T-helper 17 cell (primary cell): ENCODE measurements around the gene LSR. TPM values are rescaled to one million over a fixed set of nuclear protein-coding genes. Genes with fewer than 3 reads are reported as not detected.

Source experiments
- ATAC-seq: fragments of 150-1000 bp; cut with Tn5 transposase; 2 replicates; pipeline ENCODE4 v1.10.0; 2021; ENCODE audit warnings: mild to moderate bottlenecking, moderate library complexity
- DNase-seq, 3 donors: peaks; one replicate each; pipeline versions ENCODE4 v3.0.0 to v3.0.0-alpha.2; 2020 to 2021
- H3K9me3 ChIP-seq: one replicate; pipeline ENCODE4 v1.7.0; 2013; ENCODE audit warnings: low read length, mild to moderate bottlenecking; ENCODE audit not compliant: control insufficient read depth, poor library complexity, severe bottlenecking
- H3K27ac Mint-ChIP-seq: one replicate; pipeline ENCODE4 v1.8.0; 2022; ENCODE audit warnings: mild to moderate bottlenecking, moderate library complexity, mixed read lengths
- H3K27me3 Mint-ChIP-seq: one replicate; pipeline ENCODE4 v1.8.0; 2022; ENCODE audit warnings: mixed read lengths
- H3K36me3 Mint-ChIP-seq: one replicate; pipeline ENCODE4 v1.8.0; 2022; ENCODE audit warnings: low read depth, mixed read lengths
- H3K4me1 Mint-ChIP-seq: one replicate; pipeline ENCODE4 v1.8.0; 2022; ENCODE audit warnings: mild to moderate bottlenecking, mixed read lengths
- H3K4me3 Mint-ChIP-seq: one replicate; pipeline ENCODE4 v1.8.0; 2022; ENCODE audit warnings: mild to moderate bottlenecking, moderate library complexity, mixed read lengths
- total RNA-seq, 4 donors: library from RNA in 2 of 4; stranded (reverse) in 2 of 4; gene quantifications; one replicate each; pipeline ENCODE4 v1.2.3 and lab custom pipeline; 2022 to 2026

Gene LSR
- total RNA-seq, 2 donors from 2014 or later = 42.6 to 44.5 TPM

DNA sequence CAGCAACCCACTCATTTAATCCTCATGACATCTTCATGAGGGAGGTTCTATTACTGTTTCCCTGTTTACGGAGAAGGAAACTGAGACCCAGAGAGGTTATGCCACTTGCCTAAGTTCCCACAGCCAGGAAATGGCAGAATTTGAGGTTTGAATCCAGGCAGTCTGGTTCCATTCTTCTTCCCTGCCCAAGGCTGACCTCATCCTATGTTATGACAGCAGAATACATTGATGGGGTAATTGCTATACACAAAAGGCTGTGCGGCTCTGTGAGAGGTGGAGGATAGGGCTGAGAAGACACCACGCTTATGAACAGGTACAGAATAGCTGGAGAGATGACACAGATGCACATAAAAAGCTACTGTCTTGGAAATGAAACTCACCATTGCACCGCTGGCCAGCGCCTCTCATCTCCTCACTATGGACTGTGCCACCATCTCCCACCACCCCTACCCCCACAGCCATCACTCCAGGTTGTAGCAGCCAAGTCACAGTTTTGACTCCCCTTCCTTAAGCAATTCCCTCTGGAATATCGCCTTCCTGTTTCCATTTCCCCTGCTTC lies 54.6 kb downstream of the LSR start:
- DNase-seq (no peak), ATAC-seq (no peak)
- Mint-ChIP-seq H3K4me1 (peaks cover 13% of the 10 kb centered on the region), H3K36me3 (no peaks in the 10 kb centered on the region), H3K4me3 (no peak overlapping the region), H3K27ac (no peak overlapping the region), H3K27me3 (no peaks in the 10 kb centered on the region)
- no peaks in the 10 kb centered on the region for H3K9me3 ChIP-seq

DNA sequence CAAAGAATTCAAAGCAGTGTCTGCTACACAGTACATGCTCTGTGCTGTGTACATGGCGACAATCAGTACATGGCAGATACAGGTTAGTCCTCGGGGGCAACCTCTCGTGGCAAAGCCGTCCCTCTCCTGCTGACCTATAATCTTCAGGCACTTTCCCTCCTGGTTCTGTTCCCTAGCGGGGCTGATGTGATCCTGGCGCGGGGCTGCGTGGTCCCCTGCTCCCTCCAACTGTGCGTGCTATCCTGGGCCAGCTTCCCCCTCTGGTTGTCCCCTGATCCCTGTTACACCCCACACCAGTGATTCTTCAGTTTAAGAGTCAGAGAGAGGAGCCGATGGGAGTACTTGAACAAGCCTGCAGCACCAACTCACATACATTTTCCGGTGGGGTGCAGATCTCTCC lies 55.2 kb downstream of the LSR start:
- H3K9me3 ChIP-seq = no peaks in the 10 kb centered on the region
- peaks cover 13% of the 10 kb centered on the region for H3K4me1 Mint-ChIP-seq
- DNase-seq (no peak), ATAC-seq (no peak)
- H3K4me3 Mint-ChIP-seq = no peak overlapping the region
- no peaks in the 10 kb centered on the region for H3K36me3 Mint-ChIP-seq
- H3K27ac Mint-ChIP-seq = no peak overlapping the region
- H3K27me3 Mint-ChIP-seq = peaks cover 5% of the 10 kb centered on the region

DNA sequence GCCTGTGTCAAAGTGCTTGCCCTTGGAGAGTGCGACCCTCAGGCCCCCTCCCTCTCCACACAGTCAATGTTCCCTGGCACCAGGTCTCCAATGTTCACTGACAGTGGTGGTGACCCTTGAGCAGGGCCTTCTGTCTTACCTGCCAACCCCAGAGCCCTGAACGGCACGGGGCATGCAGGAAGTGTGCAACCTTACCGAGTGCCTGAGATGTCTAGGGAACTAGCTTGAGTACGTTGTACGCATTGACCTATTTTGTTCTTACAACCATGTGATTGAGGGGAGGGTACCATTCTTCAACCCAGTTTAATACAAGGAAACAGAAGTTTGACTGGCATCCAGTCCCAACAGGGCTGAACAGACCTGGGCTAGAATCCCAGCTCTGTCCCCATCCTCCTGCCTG lies 56.4 kb downstream of the LSR start:
- Mint-ChIP-seq H3K27me3 (peaks cover 10% of the 10 kb centered on the region), H3K27ac (peak overlapping the region; percentile 79), H3K4me1 (peaks cover 13% of the 10 kb centered on the region), H3K4me3 (no peak overlapping the region), H3K36me3 (no peaks in the 10 kb centered on the region)
- no peaks in the 10 kb centered on the region for H3K9me3 ChIP-seq
- DNase-seq (no peak), ATAC-seq (no peak)

DNA sequence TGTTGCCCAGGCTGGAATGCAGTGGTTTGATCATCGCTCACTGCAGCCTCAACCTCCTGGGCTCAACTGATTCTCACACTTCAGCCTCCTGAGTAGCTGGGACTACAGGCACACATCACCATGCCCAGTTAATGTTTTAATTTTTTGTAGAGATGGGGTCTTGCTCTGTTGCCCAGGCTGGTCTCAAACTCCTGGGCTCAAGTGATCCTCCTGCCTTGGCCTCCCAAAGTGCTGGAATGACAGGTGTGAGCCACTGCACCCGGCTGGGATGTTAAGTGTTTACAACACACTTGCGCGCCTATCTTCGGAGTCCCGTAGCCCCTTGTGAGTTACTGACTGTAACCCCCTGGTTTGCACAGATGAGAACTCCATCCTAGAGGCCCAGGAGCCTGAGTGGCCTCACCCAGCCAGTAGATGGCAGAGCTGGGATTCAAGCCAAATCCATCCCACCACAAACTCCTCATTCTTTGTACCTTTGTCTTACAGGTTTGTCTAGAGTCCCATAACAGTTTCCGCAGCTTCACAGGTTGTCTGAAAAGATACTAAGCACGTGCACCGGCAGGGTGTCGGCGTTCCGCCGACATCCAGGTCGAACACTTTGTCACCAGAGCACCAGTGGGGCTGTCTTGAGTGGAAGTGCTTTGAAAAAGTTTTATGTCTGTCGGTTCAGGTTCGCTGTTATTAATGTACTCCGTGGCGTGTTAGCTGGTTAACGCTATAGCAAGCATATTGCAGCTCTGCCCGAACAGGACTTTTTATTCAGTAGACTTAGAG lies 57.9 kb downstream of the LSR start:
- DNase-seq (no peak), ATAC-seq (no peak)
- Mint-ChIP-seq H3K4me3 (no peak overlapping the region), H3K36me3 (no peaks in the 10 kb centered on the region), H3K27ac (no peak overlapping the region), H3K4me1 (peaks cover 17% of the 10 kb centered on the region), H3K27me3 (peaks cover 10% of the 10 kb centered on the region)
- H3K9me3 ChIP-seq = no peaks in the 10 kb centered on the region

DNA sequence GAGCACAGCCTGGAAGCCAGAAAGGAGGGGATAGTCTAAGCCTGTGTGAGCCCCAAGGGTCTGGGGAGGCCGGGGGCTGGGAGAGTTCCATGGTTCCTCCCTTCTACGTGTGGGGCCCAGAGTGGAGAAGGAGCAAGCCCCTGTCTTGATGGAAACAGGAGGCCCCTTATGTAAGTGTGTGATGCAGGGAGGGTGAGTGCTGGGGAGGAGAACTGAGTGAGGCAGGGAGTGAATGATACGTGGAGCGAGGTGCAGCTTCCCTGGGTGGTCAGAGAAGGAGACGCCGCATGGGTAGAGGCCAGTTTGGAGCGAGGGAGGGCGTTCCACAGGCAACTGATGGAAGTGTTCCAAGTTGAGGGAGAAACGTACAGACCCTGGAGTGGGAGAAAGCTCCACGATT lies 59.1 kb downstream of the LSR start:
- no peak overlapping the region for H3K27ac Mint-ChIP-seq
- H3K36me3 Mint-ChIP-seq = no peaks in the 10 kb centered on the region
- peaks cover 10% of the 10 kb centered on the region for H3K27me3 Mint-ChIP-seq
- no peak for DNase-seq
- H3K4me3 Mint-ChIP-seq = no peak overlapping the region
- no peaks in the 10 kb centered on the region for H3K9me3 ChIP-seq
- no peak for ATAC-seq
- H3K4me1 Mint-ChIP-seq = peaks cover 17% of the 10 kb centered on the region

DNA sequence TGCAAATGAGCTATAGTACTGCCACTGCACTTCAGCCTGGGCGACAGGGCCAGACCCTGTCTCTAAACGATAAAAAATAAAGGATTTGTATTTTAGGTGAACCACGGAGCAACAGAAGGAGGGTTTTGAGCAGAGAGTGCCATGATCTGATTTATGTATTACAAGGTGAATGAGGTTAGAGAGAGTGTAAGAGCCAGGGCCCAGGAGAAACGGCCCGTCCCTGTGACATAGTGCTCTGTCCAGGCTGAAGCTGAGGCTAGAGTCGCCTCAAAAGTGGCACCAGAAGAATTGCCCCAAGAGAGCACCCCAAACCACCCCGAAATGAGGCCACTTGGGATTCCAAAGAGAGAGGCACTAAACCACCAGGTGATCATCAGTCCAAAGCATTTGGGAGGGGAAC lies 60.1 kb downstream of the LSR start:
- H3K27ac Mint-ChIP-seq = no peak overlapping the region

DNA sequence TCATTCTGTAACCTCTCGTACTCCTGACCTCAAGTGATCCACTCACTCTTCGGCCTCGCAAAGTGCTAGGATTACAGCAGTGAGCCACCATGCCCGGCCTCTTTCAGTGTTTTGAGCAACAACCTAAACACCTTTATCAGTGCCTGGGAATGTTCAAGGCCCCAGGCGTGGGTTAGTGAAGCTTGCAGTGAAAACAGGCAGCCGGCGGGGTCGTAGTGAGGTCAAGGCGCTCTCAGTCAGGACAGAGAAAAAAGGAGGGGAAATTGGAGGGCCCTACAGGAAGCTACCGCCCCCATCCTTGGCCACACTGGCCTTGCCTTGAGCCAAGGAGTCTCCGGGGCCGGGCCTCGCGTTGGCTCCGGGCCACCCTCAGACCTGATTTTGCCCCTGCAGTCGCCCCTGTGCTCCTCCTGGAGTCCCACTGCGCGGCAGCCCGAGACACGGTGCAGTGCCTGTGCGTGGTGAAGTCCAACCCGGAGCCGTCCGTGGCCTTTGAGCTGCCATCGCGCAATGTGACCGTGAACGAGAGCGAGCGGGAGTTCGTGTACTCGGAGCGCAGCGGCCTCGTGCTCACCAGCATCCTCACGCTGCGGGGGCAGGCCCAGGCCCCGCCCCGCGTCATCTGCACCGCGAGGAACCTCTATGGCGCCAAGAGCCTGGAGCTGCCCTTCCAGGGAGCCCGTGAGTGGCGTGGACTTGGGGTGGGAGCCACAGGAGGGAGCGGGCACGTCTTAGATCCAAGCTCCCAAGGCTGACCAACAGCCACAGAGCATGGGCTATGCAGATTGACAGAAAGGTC lies 60.9 kb downstream of the LSR start:
- H3K9me3 ChIP-seq = no peaks in the 10 kb centered on the region
- no peaks in the 10 kb centered on the region for H3K36me3 Mint-ChIP-seq
- DNase-seq (no peak), ATAC-seq (no peak)
- peaks cover 14% of the 10 kb centered on the region for H3K4me1 Mint-ChIP-seq
- H3K27ac Mint-ChIP-seq = no peak overlapping the region
- peaks cover 10% of the 10 kb centered on the region for H3K27me3 Mint-ChIP-seq
- no peak overlapping the region for H3K4me3 Mint-ChIP-seq

More for the DNA sequence above, 60.1 kb downstream of the LSR start:
- ATAC-seq (no peak), DNase-seq (no peak)
- no peaks in the 10 kb centered on the region for H3K9me3 ChIP-seq
- peaks cover 15% of the 10 kb centered on the region for H3K4me1 Mint-ChIP-seq
- peaks cover 10% of the 10 kb centered on the region for H3K27me3 Mint-ChIP-seq
- no peak overlapping the region for H3K4me3 Mint-ChIP-seq
- H3K36me3 Mint-ChIP-seq = no peaks in the 10 kb centered on the region

DNA sequence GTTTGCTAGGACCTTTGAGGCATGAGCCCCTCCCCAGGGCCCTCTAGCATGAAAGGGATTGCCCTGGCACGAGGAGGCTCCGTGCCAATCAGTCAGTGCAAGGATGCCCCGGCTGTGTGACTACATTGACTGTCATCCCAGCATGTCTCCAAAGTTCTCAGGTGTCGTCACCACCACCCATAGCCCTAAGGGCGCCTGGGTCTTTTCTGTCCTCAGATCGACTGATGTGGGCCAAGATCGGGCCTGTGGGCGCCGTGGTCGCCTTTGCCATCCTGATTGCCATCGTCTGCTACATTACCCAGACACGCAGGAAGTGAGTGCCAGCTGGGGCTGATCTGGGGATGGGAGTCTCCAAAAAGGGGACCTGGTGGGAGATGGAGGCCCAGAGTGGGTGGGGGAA lies 61.5 kb downstream of the LSR start:
- Mint-ChIP-seq H3K4me3 (no peak overlapping the region), H3K4me1 (peaks cover 9% of the 10 kb centered on the region), H3K36me3 (no peaks in the 10 kb centered on the region), H3K27ac (peak overlapping the region; percentile 56), H3K27me3 (peaks cover 10% of the 10 kb centered on the region)
- DNase-seq (no peak), ATAC-seq (peak; percentile 50)
- no peaks in the 10 kb centered on the region for H3K9me3 ChIP-seq

DNA sequence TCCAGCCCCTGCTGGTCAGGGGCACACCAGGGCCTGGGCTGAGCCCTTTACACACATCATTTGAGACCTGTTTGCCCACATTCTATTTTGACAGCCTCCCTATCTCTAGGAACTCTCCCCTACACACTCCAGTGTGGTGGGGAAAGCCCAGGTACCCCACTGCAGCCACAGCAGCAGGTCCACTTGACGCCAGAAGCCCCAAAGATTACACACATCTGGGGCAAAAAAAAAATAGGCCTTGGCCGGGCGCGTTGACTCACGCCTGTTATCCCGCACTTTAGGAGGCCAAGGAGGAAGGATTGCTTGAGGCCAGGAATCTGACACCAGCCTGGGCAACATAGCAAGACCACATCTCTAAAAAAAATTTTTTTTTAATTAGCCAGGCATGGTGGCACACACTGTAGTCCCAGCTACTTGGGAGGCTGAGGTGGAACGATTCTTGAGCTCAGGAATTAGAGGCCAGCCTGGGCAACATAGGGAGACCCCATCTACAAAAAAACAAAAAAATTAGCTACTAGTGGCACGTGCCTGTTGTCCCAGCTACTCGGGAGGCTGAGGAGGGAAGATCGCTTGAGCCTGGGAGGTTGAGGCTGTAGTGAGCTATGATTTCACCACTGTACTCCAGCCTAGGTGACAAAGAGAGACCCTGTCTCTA lies 62.1 kb downstream of the LSR start:
- Mint-ChIP-seq H3K27ac (peak overlapping the region; percentile 56), H3K4me1 (peaks cover 8% of the 10 kb centered on the region), H3K36me3 (no peaks in the 10 kb centered on the region), H3K4me3 (no peak overlapping the region), H3K27me3 (peaks cover 10% of the 10 kb centered on the region)
- DNase-seq = no peak
- ATAC-seq = no peak
- no peaks in the 10 kb centered on the region for H3K9me3 ChIP-seq

DNA sequence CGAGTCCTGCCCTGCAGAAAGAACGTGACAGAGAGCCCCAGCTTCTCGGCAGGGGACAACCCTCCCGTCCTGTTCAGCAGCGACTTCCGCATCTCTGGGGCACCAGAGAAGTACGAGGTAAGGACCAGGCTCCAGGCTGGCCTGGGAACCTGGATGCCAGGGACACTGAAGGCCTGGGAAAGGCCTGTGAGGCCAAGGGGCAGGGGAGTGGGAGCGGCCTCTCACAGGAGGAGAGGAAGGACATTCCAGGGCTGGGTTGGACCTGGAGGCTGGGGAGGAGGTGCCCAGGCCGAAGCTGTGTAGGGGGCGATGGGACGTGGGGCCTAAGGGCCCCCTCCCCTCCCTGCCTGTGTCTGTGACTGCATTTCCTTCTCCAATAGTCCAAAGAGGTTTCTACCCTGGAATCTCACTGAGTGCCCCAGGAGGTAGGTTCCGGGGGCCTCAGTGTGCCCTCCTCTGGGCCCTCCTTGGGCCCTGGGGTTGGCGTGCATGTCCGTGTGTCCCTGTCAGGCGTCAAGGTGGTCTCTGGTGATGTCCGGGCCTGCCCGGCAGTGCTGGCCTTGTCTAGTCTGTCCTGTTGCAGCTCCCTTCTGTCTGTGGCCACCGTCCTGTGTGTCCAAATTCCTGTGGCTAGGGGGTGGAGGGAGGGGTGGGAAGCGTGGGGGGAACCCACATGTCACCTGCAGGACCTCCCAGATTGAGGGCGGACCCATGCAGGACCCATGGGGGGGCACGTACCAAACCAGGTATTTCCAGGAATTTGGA lies 63.3 kb downstream of the LSR start:
- Mint-ChIP-seq H3K4me3 (no peak overlapping the region), H3K4me1 (peaks cover 8% of the 10 kb centered on the region), H3K27ac (peak overlapping the region; percentile 27), H3K27me3 (peaks cover 10% of the 10 kb centered on the region), H3K36me3 (no peaks in the 10 kb centered on the region)
- no peak for ATAC-seq
- H3K9me3 ChIP-seq = no peaks in the 10 kb centered on the region
- DNase-seq = no peak

DNA sequence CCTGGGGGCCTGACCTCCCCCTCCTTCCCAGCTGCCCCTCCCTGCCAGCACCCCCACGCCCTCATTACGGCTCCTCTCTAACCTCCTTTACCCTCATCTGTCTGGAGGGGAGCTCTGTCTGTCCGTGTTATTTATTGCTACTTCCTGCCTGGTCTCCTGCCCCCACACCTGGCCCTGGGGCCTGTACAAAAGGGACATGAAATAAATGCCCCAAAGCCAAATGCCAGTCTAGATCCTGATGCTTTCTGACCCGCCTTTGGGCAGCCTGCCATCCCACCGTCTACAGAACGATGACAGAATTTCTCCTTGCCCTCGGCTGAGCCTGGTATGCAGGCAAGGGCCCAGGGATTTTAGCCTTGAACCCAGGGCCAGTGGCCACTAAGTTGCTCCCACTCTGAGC lies 64.8 kb downstream of the LSR start:
- no peak overlapping the region for H3K27ac Mint-ChIP-seq
- H3K4me1 Mint-ChIP-seq = peaks cover 8% of the 10 kb centered on the region
- no peak overlapping the region for H3K4me3 Mint-ChIP-seq
- peaks cover 11% of the 10 kb centered on the region for H3K27me3 Mint-ChIP-seq
- no peaks in the 10 kb centered on the region for H3K36me3 Mint-ChIP-seq
- no peak for DNase-seq
- no peak for ATAC-seq
- H3K9me3 ChIP-seq = no peaks in the 10 kb centered on the region

DNA sequence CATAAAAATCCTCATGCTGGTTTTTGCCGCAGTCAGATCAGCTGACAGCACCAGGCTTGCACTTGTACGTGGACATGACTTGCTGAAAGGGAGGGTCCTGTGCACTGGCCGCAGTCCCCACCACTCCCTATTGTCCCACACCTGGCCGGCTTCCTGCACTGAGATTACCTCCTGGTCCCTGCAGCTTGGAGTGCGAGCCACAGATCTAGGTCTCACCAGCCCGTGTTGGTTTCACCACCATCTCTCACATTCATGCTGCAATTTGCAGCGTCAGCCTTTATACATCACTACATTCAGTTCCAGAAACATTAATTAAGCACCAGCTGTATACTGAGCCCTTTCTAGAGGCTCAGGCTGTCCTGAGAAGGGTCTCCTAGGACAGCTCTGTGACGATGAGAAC lies 65.2 kb downstream of the LSR start:
- Mint-ChIP-seq H3K36me3 (no peaks in the 10 kb centered on the region), H3K27me3 (peaks cover 10% of the 10 kb centered on the region), H3K4me3 (no peak overlapping the region), H3K27ac (no peak overlapping the region), H3K4me1 (peaks cover 11% of the 10 kb centered on the region)
- H3K9me3 ChIP-seq = no peaks in the 10 kb centered on the region
- DNase-seq = no peak
- no peak for ATAC-seq
